C4-2B (cell line): ENCODE results near the gene C4B.

Experiments used
- CTCF ChIP-seq: fragments of 450-650 bp; conservative IDR thresholded peaks from 2 replicates; pipeline ENCODE4 v1.5.1; 2017; ENCODE audit warnings: mild to moderate bottlenecking
- ZFX ChIP-seq: fragments of 450-650 bp; IDR thresholded peaks from 2 replicates; pipeline ENCODE4 v1.6.1; 2017

GRCh38 chr6:32083812-32084768, 69.5 kb downstream of the C4B start:
- TF ChIP-seq CTCF (no peak), ZFX (no peak)
